ENCODE results near the gene HMHB1. TPM values are rescaled to one million over a fixed set of nuclear protein-coding genes. Genes with fewer than 3 reads are reported as not detected.

Gene HMHB1
- total RNA-seq, 1 experiment from 2014 or later = not detected

- Mint-ChIP-seq H3K4me1 (ENCODE audit: insufficient read depth, unreplicated experiment) (no peaks in the 10 kb centered on the region), H3K36me3 (ENCODE audit: insufficient read depth, unreplicated experiment) (no peaks in the 10 kb centered on the region), H3K9me3 (ENCODE audit: unreplicated experiment) (no peaks in the 10 kb centered on the region), H3K27ac (ENCODE audit: low read depth, unreplicated experiment) (no peak overlapping the region), H3K4me3 (ENCODE audit: unreplicated experiment) (no peak overlapping the region), H3K27me3 (ENCODE audit: insufficient read depth, unreplicated experiment) (no peaks in the 10 kb centered on the region)
- TF ChIP-seq CTCF (IDR thresholded peaks at IDR 0.05; ENCODE audit: unreplicated experiment) = no peak
- POLR2A ChIA-PET = no interaction called here
- CTCF ChIA-PET = no interaction called here
- no peak for DNase-seq (ENCODE audit: unreplicated experiment)
- intact Hi-C loops (cut with micrococcal nuclease) = no loop called here
- BruUV-seq (replicated peaks) = no TSS peak
Observed at GRCh38 chr5:143791848-143792731, 19.9 kb upstream of the HMHB1 start.

DNA sequence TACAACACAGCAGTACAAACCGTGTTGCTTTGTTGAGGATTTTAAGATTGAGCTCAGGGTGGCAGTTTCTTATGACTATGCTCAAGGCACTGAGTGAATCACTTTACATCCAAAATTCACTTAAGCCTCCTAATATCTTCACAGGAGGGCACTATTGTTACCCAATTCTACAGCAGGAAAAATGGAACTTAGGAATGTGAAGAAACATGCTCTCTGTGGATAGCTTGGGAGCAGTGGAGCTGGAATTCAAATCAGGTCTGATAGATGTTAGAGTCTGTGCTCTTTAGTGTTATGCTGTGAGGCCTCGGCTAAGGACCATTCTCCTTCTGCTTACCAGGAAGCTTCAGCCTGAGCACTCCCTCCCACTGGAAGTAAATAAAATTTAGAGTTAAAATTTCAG, 18.7 kb upstream of the HMHB1 start:
- Mint-ChIP-seq H3K27me3 (ENCODE audit: insufficient read depth, unreplicated experiment) (no peaks in the 10 kb centered on the region), H3K27ac (ENCODE audit: low read depth, unreplicated experiment) (no peak overlapping the region)
- TF ChIP-seq CTCF (IDR thresholded peaks at IDR 0.05; ENCODE audit: unreplicated experiment) = no peak

DNA sequence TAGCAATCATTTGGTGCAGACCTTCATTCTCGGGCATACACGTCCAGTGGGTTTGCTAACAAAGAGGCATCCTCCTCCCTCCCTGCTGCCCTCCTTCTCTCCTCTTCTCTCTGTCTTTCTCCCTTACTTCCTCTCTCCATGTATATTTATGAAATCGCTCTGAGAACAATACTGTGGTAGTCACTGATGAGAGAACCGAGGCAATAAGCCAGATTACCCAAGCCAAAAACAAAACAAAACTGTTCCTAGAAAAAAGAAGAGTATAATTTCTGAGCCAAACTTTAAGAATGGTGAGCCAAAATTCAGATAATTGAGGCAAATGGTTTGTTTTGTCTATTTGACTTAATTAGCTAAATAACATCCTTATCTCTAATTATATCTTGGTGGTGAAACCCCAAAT, 15.8 kb upstream of the HMHB1 start:
- Mint-ChIP-seq H3K27ac (ENCODE audit: low read depth, unreplicated experiment) (no peak overlapping the region), H3K27me3 (ENCODE audit: insufficient read depth, unreplicated experiment) (no peaks in the 10 kb centered on the region), H3K9me3 (ENCODE audit: unreplicated experiment) (no peaks in the 10 kb centered on the region), H3K4me1 (ENCODE audit: insufficient read depth, unreplicated experiment) (no peaks in the 10 kb centered on the region), H3K36me3 (ENCODE audit: insufficient read depth, unreplicated experiment) (no peaks in the 10 kb centered on the region), H3K4me3 (ENCODE audit: unreplicated experiment) (no peak overlapping the region)
- ChIA-PET POLR2A (no interaction called here), CTCF (interaction anchor here (0.6 kb wide), 1 partner anchor 242 kb away, joined by 3 read pairs; no protein-coding TSS in a partner anchor)
- DNase-seq (ENCODE audit: unreplicated experiment) = no peak
- TF ChIP-seq CTCF (IDR thresholded peaks at IDR 0.05; ENCODE audit: unreplicated experiment) = no peak
- intact Hi-C loops (cut with micrococcal nuclease) = no loop called here
- BruUV-seq (replicated peaks) = no TSS peak

More for the DNA sequence above, 18.7 kb upstream of the HMHB1 start:
- Mint-ChIP-seq H3K4me1 (ENCODE audit: insufficient read depth, unreplicated experiment) (no peaks in the 10 kb centered on the region), H3K4me3 (ENCODE audit: unreplicated experiment) (no peak overlapping the region), H3K9me3 (ENCODE audit: unreplicated experiment) (no peaks in the 10 kb centered on the region), H3K36me3 (ENCODE audit: insufficient read depth, unreplicated experiment) (no peaks in the 10 kb centered on the region)
- BruUV-seq (replicated peaks) = no TSS peak
- intact Hi-C loops (cut with micrococcal nuclease) = no loop called here
- CTCF ChIA-PET = interaction anchor here (0.6 to 1.2 kb wide), 2 partner anchors 31 to 158 kb away, joined by 3 to 4 read pairs; no protein-coding TSS in a partner anchor
- no peak for DNase-seq (ENCODE audit: unreplicated experiment)
- POLR2A ChIA-PET = interaction anchor here (0.6 kb wide), 1 partner anchor 865 kb away, joined by 3 read pairs; no protein-coding TSS in a partner anchor

- Mint-ChIP-seq H3K4me3 (ENCODE audit: unreplicated experiment) (no peak overlapping the region), H3K36me3 (ENCODE audit: insufficient read depth, unreplicated experiment) (no peaks in the 10 kb centered on the region)
Observed at GRCh38 chr5:143796753-143797152, 15.2 kb upstream of the HMHB1 start.

More at GRCh38 chr5:143796753-143797152, 15.2 kb upstream of the HMHB1 start:
- no peak for TF ChIP-seq CTCF (IDR thresholded peaks at IDR 0.05; ENCODE audit: unreplicated experiment)
- Mint-ChIP-seq H3K4me1 (ENCODE audit: insufficient read depth, unreplicated experiment) (no peaks in the 10 kb centered on the region), H3K9me3 (ENCODE audit: unreplicated experiment) (no peaks in the 10 kb centered on the region), H3K27me3 (ENCODE audit: insufficient read depth, unreplicated experiment) (no peaks in the 10 kb centered on the region), H3K27ac (ENCODE audit: low read depth, unreplicated experiment) (no peak overlapping the region)
- no peak for DNase-seq (ENCODE audit: unreplicated experiment)
- ChIA-PET CTCF (no interaction called here), POLR2A (no interaction called here)
- no TSS peak for BruUV-seq (replicated peaks)
- intact Hi-C loops (cut with micrococcal nuclease) = no loop called here

All from MCF 10A (cell line).